Measurements from ENCODE around the gene SFXN5.

GRCh38 chr2:73100956-73101355 is 29.4 kb upstream of the SFXN5 start:
- TF ChIP-seq, protein P1, sequence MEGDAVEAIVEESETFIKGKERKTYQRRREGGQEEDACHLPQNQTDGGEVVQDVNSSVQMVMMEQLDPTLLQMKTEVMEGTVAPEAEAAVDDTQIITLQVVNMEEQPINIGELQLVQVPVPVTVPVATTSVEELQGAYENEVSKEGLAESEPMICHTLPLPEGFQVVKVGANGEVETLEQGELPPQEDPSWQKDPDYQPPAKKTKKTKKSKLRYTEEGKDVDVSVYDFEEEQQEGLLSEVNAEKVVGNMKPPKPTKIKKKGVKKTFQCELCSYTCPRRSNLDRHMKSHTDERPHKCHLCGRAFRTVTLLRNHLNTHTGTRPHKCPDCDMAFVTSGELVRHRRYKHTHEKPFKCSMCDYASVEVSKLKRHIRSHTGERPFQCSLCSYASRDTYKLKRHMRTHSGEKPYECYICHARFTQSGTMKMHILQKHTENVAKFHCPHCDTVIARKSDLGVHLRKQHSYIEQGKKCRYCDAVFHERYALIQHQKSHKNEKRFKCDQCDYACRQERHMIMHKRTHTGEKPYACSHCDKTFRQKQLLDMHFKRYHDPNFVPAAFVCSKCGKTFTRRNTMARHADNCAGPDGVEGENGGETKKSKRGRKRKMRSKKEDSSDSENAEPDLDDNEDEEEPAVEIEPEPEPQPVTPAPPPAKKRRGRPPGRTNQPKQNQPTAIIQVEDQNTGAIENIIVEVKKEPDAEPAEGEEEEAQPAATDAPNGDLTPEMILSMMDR (IDR thresholded peaks at IDR 0.05): no peak
- TF ChIP-seq SIN3A (IDR thresholded peaks at IDR 0.05; ENCODE audit: borderline replicate concordance, insufficient read depth, low read depth, low read length): no peak

Measured in Panc1 (cell line).